HepG2 (cell line): Measurements from ENCODE around the gene CARMIL1.

Source experiments
- CREM ChIP-seq, 2 experiments: sonication (generic) in 1 of 2; formaldehyde crosslinking in 1 of 2; IDR thresholded peaks; 2 replicates each; pipeline versions ENCODE4 v1.4.0 to v1.6.1; 2016 to 2020; ENCODE audit warnings: antibody characterized with exemption in 1 of 2, mild to moderate bottlenecking in 1 of 2, missing genetic modification reagents in 1 of 2
- GFI1 ChIP-seq: sonication (generic); formaldehyde crosslinking; IDR thresholded peaks from 2 replicates; pipeline ENCODE4 v1.5.0; 2020; ENCODE audit warnings: missing genetic modification reagents, mild to moderate bottlenecking, borderline replicate concordance
- HCFC1 ChIP-seq: fragments of 150-350 bp; IDR thresholded peaks from 2 replicates; pipeline ENCODE4 v1.6.1; 2014; ENCODE audit warnings: low read depth, low read length
- RAD21 ChIP-seq: fragments of 450-650 bp; formaldehyde crosslinking; IDR thresholded peaks from 2 replicates; pipeline ENCODE4 v1.5.0; 2020; ENCODE audit warnings: mild to moderate bottlenecking
- TEAD2 ChIP-seq: sonication (generic); formaldehyde crosslinking; IDR thresholded peaks from 2 replicates; pipeline ENCODE4 v1.9.0; 2021; ENCODE audit warnings: missing genetic modification reagents
- TF ChIP-seq, protein P1 (sequence below): sonication (generic); formaldehyde crosslinking; IDR thresholded peaks from 2 replicates; pipeline ENCODE4 v1.5.0; 2020; ENCODE audit warnings: mild to moderate bottlenecking, missing genetic modification reagents, moderate library complexity

DNA sequence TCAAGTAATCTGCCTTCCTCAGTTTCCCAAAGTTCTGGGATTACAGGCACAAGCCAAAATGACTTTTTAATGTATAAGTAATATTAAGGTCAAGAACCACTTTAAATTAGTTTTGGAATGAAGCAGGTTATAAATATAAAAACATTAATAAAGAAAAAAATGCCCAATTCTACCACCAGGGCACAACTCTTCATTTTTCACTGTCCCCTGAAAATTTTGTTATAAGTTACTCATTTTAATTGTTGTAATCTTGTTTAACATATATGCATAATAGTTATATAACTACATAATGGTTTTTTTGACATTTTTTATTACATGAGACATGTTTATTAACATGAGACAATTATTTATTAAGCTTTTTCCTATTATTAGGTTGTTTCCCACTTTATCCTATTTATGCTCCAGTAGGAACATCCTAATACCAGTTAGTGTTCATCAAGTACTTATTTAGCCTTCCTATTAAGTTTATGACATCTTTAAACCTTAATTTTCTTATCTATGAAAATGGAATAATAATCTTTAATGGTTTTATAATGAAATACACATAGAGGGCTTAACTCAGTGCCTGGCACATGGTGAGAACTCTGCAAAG is 190.7 kb downstream of the CARMIL1 start:
- TF ChIP-seq CREM (IDR thresholded peaks at IDR 0.05): no peak
- no peak for TF ChIP-seq CREM (CRISPR knock-in tag; IDR thresholded peaks at IDR 0.05)
- no peak for TF ChIP-seq GFI1
- TF ChIP-seq RAD21 (CRISPR knock-in tag): no peak
- TF ChIP-seq HCFC1: no peak
- TF ChIP-seq, protein P1, sequence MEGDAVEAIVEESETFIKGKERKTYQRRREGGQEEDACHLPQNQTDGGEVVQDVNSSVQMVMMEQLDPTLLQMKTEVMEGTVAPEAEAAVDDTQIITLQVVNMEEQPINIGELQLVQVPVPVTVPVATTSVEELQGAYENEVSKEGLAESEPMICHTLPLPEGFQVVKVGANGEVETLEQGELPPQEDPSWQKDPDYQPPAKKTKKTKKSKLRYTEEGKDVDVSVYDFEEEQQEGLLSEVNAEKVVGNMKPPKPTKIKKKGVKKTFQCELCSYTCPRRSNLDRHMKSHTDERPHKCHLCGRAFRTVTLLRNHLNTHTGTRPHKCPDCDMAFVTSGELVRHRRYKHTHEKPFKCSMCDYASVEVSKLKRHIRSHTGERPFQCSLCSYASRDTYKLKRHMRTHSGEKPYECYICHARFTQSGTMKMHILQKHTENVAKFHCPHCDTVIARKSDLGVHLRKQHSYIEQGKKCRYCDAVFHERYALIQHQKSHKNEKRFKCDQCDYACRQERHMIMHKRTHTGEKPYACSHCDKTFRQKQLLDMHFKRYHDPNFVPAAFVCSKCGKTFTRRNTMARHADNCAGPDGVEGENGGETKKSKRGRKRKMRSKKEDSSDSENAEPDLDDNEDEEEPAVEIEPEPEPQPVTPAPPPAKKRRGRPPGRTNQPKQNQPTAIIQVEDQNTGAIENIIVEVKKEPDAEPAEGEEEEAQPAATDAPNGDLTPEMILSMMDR: no peak
- TF ChIP-seq TEAD2 (CRISPR knock-in tag): no peak
